ENCODE data around the gene ATF7IP.

The ATF7IP gene

DNA sequence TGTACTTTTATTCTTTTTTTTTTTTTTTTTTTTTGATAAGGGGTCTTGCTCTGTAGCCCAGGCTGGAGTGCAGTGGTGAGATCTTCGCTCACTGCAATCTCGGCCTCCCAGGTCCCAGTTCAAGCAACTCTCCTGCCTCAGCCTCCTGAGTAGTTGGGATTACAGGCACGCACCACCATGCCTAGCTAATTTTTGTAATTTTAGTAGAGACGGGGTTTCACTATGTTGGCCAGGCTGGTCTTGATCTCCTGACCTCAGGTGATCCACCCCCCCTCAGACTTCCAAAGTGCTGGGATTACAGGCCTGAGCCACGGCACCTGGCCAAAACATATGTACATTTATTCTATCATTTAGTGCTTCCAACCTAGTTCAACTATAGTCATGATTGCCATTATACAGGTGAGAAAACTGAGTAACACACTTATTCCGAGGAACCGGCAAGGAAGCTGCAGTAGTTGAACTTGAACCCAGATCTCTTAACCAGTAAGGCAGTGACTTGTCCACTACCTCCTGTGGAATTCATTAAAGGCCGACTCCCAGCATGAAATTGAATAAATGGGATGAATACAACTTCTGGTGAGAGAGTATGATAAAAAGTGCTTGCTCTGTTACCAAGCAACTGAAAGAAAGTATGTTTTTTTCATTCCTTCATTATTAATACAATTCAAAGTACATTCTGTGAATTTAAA lies 755 bp upstream of the ATF7IP start:
- TF ChIP-seq, protein P1, sequence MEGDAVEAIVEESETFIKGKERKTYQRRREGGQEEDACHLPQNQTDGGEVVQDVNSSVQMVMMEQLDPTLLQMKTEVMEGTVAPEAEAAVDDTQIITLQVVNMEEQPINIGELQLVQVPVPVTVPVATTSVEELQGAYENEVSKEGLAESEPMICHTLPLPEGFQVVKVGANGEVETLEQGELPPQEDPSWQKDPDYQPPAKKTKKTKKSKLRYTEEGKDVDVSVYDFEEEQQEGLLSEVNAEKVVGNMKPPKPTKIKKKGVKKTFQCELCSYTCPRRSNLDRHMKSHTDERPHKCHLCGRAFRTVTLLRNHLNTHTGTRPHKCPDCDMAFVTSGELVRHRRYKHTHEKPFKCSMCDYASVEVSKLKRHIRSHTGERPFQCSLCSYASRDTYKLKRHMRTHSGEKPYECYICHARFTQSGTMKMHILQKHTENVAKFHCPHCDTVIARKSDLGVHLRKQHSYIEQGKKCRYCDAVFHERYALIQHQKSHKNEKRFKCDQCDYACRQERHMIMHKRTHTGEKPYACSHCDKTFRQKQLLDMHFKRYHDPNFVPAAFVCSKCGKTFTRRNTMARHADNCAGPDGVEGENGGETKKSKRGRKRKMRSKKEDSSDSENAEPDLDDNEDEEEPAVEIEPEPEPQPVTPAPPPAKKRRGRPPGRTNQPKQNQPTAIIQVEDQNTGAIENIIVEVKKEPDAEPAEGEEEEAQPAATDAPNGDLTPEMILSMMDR (IDR thresholded peaks at IDR 0.05; ENCODE audit: low read depth, low read length): no peak
- no peak for DNase-seq (ENCODE audit: extremely low read depth, low read depth)

- TF ChIP-seq, protein P1 (IDR thresholded peaks at IDR 0.05; ENCODE audit: low read depth, low read length): peak; percentile 19
- DNase-seq (ENCODE audit: extremely low read depth, low read depth): peak; percentile 10
These were observed 942 bp downstream of the ATF7IP start for GRCh38 chr12:14366209-14367039.

- DNase-seq (ENCODE audit: extremely low read depth, low read depth): no peak
- TF ChIP-seq, protein P1 (IDR thresholded peaks at IDR 0.05; ENCODE audit: low read depth, low read length): no peak
These were observed 1.7 kb downstream of the ATF7IP start for GRCh38 chr12:14367040-14367661.

GRCh38 chr12:14369311-14369710 lies 3.8 kb downstream of the ATF7IP start:
- TF ChIP-seq, protein P1 (IDR thresholded peaks at IDR 0.05; ENCODE audit: low read depth, low read length): no peak

DNA sequence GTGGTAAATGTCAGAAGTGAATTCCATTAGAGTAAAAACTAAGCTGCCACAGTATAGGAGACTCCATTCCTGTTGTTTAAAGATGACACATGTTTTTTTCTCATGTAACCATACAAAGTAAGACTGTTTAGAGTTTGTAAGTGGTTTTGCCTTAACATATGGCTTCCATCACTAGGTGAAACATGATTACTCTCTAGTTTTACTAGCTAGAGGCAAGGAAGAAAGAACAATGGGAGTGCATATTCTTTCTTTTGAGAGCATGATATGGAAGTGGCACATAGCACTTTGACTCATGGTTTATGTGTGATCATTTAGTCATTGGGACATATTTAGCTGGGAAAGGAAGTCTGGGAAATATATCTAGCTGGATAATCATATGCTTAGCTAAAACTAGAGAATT lies 7.7 kb downstream of the ATF7IP start:
- TF ChIP-seq, protein P1 (IDR thresholded peaks at IDR 0.05; ENCODE audit: low read depth, low read length): no peak
- DNase-seq (ENCODE audit: extremely low read depth, low read depth): peak; percentile 7

More at GRCh38 chr12:14369311-14369710, 3.8 kb downstream of the ATF7IP start:
- no peak for DNase-seq (ENCODE audit: extremely low read depth, low read depth)

DNA sequence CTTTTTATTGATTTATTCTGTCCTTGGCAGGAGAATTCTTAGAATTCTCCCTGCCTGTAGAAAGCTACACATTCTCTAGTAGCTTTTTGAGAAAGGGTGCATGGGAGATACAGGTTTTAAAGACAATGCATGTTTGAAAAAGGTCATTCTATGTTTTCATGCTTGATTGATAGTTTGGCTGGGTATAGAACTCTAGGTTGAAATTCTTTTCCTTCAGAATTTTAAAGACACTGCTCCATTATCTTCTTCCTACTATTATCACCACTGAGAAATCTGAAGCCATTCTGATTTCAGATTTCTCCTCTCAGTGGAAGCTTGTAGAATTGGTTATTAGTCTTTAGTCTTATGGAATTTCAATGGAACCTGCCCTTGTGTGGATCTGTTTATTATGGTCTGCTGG lies 14.0 kb downstream of the ATF7IP start:
- no peak for DNase-seq (ENCODE audit: extremely low read depth, low read depth)
- TF ChIP-seq, protein P1 (IDR thresholded peaks at IDR 0.05; ENCODE audit: low read depth, low read length): no peak
